HG03520 (cell line): ENCODE results near the gene DPP6.

Experiments used
- ATAC-seq: cut with Tn5 transposase; IDR thresholded peaks from one replicate; pipeline ENCODE4 v1.9.1; 2021; ENCODE audit warnings: mild to moderate bottlenecking, moderate library complexity; ENCODE audit not compliant: unreplicated experiment

Gene DPP6

DNA sequence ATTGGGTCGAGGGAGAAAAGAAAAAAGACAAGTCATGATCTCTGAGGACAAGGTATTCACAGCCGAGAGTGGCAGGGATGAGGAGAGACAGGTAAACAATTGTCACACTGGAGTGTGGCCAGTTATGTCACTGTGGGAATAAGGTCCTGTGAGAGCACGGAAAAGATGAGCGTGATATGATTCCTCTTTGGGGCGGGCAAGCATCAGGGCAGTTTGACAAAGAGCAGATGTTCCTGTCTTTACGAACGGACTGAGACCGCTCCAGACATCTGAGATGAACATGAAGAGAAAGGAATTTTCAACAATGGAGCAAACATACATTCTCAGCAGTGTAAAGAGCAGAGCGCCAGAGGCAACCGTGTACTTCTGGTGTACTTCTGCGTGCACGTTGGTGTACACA, 278.1 kb downstream of the DPP6 start:
- ATAC-seq, result no peak

DNA sequence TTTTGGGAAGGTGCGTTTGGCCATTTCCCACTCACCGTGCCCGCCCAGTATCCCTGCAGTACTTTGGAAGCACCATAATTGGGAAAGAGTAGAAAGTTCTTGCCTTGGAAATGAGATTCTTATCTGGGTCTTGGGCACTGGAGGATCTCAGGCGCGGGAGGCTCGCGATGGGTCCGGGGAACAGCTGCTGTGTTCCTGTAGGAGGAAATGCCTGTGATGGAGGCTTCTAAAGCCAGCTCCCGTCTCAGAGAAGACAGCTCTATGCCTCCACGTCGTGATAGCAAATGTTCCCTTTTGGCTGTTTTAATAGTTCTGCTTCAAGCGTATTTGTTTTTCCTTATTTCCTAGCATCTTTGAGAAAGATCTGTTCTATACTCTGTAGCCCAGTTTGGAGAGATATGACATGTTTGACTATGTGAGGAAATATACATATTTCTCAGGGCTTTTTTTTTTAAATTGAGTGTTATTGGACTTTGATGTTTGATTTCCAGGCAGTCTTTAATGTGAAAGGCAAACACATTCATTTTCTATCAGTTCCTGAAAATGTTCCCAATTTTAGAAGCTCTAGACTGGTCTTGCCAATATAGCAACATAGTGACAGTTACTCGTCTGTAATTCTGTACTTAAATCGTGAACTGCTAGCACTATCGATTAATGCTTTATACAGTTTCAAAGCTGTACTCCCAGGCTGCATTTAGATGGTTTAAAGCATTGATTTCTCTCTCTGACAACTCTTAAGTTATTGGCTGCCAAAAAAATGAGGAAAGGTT, 280.8 kb downstream of the DPP6 start:
- ATAC-seq, result no peak

DNA sequence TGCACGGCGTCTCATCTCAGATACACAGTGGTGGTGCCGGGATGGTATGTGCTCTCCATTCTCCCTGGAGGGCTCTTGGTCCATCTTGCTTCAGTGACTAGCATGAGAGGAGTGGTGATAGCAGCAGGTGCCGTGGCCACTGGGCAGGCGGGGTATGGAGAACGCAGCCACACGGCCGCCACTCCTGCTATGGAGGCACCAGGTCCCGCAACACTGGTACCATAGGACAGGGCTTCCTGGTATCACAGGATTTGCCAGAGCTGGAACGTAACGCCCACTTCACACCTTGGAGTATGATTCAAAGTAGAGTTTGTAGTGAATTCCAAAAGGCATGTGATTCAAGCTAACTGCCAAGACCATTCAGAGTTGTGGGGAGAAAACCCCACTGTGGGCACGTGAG, 284.1 kb downstream of the DPP6 start:
- no peak for ATAC-seq

DNA sequence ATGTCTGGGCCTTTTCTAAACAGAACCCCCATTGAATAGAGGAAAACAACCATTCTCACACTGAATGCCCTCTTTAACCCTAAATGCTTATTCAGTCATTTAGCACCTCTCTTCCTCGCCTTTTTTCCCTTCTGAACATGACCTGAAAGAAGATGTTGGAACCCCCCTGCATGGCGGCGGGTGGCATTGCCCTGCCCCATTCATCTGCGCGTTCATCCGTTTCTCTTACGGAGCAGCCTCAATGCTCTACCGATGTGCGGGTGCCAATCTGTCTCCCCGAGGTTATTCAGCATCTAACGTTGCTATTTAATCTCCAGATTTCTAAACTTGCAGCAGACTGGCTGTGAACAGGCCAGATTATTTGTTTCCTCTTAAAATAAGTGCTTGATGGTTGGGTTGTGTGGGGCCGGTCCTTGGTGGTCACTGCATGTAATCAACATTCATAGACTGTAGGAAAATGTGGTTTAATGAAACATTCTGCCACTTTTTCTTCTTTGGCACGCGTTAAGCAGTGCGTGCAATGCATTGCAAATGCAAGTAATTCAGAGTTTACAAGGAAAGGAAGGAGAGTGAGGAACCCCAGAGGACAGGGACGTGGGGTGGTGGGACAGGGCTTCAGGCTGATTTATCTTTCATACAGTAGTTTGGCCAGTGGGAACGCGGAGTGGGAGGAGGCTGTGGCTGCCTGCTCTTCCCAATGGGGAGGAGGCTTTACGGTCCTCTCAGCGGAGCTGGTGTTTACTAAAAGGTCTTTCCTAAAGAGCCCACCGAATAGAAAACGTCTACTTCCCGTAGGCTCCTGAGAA, 286.7 kb downstream of the DPP6 start:
- no peak for ATAC-seq

DNA sequence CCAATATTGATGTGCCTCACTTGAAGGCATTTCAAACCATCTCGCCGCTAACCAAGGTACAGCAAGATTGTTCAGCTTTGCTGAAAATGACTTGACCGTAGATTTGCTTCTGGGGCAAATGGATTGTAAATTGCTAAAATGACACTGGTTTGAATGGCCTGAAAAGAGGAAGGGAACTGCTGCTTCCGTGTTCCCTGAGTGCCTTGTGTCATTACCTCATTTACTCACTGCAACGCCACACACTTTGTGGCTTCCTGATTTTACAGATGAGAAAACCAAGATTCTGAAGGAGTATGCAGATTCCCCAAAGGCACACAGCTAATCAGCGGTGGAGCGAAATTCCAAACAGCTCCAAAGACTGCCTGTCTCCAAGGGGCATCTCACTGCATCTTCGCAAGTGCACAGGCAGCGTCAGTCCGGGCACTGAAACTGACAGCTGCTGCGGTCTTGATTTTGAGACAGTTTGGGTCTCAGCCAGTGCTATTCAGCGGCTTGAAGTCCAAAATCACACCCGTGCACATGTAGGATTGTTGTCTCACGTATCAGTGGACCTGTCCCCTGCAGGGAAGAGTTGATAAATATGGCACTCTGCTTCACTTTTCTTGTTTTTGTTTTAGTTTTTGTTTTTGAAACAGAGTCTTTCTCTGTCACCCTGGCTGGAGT, 290.9 kb downstream of the DPP6 start:
- no peak for ATAC-seq

DNA sequence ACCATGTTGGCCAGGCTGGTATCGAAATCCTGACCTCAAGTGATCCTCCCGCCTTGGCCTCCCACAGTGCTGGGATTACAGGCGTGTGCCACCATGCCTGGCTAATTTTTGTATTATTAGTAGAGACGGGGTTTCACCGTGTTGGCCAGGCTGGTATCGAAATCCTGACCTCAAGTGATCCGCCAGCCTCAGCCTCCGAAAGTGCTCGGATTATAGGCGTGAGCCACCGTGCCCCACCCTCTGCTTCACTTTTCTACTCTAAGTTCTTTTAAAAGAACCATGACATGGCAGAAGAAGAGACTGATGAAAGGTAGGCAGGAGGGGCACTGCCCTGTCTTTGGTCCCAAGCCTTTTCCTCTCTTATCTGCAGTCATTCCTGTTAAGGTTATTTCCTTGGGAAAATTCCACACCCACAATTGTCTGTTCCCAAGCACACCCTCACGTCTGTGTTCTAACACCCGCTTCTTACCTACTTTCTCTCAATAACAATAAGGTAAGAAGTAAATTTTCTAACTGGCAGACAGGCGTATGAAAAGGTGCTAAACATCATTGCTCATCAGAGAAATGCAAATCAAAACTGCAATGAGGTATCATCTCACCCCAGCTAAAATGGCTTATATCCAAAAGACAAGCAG, 291.7 kb downstream of the DPP6 start:
- no peak for ATAC-seq

DNA sequence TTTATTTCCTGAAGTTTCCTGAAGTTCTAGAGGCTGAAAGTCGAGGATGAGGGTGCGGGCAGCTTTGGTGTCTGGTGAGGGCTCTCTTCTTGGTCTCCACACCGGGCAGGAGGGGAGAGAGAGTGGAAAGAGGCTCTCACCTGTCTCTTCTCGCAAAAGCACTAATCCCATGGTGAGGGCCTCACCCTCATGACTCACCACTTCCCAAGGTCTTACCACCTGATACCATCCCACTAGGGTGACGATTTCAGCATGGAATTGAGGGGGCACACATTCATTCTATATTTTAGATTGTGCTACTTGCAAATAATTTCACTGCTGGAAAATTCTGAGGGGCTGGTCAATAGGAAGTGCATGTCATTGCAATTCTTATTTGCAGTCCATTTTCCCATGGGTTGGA, 292.9 kb downstream of the DPP6 start:
- ATAC-seq, result no peak

DNA sequence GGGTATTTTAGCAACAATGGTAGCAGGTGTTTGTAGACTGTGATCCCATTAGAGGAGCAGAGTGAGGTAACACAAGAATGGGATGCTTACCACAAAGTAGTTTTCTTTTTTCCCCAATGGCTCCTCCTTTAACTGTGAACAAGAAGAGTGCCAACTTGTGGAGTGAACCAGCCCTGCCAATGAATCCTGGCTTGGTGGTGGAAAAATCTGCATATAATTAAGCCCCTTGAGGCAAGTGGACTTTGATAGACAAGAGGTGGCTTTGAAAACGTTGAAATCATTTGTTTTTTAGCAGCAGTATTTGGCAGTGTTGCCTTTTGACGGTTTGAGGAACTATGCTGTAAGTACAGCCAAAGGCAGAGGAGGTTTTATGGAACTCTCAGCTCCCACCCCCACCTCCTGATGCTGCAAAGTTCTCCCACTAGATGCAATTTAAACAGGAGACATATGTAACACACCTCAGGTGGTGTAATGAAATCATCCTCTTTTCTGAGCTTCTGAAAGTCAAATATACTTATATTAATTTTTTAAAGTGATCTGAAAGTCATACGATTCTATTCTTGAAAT, 295.6 kb downstream of the DPP6 start:
- ATAC-seq, result no peak

DNA sequence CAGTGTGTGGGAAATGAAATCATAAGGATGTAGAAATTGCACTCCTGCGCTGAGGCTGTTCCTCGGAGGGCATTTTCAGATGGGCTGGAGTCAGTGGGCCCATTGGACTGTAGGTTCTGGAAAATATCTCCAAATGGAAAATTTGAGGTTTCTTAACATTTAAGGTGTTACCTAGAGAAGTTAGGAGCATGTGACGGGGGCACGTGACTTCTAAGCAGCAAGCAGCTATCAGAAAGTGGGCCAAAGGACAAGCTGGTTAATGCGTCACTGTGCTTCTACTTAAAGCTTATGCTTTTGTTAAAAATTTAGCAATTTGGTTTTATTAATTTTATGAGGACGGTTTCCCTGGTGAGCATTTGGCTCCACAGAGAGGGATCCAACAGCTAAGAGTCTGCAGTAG, 298.7 kb downstream of the DPP6 start:
- ATAC-seq, result no peak

DNA sequence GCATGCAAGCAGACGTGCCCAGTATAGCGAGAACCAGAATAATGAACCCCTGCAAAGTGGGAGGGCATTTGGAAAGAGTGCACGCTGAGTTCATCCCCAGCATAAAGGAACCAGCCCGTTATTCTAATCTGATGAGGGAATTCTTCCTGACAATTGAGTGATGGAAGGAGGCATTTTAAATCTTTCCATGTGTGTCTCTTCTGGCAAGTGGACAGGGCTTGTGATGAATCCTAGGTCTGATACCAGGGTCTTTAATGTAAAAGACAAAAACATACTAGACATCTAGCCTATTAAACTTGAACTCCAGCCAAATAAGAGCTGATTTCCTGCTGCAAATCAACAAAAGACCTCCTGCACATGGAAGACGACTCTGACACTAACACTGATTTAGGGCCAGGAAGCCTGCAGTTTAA, 301.2 kb downstream of the DPP6 start:
- no peak for ATAC-seq

DNA sequence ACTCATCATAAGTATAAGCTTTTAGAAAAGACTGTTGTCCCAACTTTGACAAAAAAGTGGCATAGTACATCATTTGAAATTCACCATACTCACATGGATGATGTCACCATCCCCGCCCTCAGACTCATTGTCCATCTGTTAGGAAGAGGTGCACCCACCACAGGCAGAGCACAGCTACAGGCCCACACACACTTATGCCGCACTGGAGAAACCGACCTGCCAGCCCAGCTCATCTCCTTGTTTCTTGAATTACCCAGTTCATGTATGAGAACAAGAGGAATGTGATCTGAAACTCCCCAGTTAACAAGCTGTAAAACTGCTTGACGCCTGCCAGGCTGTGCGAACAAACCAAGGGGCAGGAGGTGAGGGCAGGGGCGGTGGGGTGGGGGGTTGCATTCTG, 312.0 kb downstream of the DPP6 start:
- no peak for ATAC-seq

DNA sequence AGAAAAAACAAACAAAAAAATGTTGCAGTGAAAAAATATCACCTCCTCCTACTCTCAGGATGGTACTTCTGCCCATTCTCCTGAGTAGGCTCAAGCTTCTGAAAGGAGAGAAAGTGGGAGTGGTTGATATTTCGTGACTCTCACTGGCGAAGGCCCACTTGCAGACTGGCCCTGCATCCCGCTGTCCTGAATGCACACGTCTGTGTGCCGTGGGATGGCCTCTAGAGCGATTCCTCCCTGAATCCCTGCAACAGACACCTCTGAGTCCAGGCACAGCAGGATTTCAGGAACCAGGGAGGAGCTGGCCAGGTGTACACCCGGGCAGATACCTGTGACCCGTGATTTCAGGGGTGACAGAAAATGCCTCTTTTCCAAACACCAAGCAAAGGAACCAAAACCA, 319.2 kb downstream of the DPP6 start:
- no peak for ATAC-seq

DNA sequence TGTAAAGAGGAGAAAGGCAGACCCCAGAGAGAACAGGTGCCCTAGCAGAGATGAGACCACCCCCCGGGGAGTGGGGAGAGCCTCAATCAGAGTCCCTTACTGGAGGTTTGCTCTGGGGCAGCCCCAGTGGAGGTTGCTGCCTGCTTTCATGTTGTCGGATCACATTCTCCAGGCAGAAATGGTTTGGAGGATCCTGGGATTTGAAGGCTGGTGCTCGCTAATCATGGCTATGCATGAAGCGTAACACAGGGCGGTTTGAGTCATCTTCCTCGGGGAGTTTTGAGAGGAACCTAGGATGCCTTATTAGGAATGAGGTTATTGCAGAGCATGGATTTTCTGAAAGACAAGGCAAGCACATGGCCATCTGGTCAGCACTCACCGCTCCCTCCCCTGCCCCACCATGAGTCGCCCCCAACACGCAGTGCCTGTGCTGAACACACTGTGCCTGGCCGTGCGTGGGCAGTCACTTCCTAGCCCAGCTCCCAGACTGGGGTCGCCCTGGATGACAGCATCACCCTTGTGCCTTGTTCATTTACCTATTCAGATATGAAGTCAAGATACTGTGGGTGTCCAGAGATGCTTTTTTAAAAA, 319.9 kb downstream of the DPP6 start:
- ATAC-seq, result no peak

DNA sequence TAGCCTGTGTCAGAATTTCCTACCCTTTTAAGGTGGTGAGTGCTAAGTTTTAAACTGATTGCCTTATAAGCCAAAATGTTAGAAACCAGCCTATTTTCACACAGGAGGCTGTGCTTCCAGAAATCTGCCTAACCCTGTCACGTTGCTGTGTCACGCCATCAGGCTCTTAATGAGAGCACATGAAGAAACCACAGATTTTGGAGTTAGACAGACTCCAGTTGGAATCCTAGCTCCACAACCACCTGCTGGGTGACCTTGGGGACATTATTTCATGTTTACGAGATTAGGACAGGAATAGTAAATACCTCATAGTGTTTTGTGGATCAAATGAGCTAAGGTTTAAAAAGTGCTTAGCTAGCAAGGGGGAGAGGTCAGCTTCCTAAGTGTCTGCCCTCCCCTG, 321.8 kb downstream of the DPP6 start:
- no peak for ATAC-seq

DNA sequence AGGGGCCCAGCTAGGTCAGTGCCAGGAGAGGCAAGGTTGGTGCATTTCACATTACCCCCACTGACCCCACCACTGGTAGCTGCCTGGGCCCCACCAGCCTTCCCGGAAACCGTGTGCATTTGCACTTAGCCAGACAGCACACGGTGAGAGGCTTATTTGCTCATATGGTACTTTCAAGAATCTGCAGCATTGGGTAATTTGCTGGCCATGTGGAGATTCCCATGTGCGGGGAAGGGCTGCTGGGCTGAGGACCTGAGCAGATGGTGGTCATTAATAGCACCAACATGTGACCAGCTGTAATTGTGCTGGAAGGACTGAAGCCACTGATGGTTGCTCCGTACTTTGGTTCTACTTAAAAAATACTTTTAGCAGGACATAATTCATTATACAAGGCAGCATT, 323.8 kb downstream of the DPP6 start:
- ATAC-seq, result no peak

DNA sequence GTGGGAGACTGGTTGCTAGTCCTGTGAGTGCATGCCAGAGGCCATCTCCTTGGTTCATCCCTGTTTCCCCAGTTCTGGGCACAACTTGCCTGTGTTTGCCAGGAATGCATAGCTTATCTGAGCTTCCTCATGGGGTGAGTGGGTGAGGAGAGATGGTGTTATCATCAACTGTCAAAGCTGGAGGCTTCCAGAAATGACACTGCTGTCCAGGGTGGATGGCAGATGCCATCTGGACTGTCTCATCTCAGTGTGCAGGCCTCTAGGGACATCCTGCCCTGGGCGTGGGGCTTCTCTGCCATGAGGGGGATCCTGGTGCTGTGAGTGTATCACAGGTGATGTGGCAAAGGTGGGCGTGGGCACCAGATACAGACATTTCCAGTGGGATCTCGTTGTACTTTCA, 328.6 kb downstream of the DPP6 start:
- no peak for ATAC-seq

DNA sequence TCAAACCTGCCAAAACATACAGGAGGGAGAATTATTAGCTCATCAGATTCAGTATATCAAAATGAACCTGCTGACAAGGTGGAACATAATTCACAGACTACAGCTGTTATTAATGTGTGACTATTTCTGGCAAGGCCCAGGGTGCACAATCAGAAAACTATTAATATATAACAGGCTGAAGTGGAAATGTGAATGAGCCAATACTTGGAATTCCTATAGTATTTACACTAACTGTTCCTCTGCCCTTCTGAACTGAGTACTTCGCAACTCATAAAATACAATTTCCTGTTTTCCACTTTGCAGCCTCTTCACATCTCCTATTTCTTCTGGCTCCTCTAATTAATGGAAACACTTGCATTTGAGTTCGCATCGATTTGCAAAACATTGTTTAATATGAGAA, 330.8 kb downstream of the DPP6 start:
- no peak for ATAC-seq

DNA sequence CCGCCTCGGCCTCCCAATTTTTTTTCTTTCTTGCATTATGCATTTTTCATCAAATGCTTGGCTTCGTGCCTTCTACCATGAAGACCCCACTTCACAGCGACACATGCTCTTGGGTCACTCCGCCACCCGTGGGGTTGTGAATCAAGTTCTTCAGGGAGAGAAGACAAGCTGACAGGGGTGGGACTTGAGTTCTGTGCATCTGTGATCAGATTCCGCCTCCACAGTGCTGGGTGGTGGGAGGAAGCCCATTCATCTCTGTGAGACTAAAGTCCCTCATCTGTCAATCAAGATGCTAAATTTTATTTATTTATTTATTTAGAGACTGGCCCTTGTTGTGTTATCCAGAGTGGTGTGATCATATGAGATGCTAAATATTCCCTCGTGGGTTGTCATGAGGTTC, 333.0 kb downstream of the DPP6 start:
- no peak for ATAC-seq

DNA sequence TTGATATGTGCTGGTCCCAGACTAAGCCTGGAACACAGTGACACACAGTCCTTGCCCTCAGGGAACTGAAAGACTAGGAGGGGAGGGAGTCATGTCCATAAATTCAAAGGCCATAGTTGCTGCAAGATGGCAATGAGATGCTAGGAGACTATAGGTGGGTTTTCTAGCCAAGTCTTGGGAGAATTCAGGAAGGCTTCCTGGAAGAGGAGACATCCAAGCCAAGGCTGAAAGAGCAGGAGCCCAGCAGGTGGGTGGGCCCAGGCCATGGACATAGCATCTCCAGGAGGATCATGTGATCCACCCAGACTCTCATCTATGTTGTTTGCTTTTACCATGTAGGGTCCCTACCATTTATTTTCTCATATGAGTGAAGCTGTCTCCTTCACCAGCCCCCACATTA, 335.1 kb downstream of the DPP6 start:
- no peak for ATAC-seq

DNA sequence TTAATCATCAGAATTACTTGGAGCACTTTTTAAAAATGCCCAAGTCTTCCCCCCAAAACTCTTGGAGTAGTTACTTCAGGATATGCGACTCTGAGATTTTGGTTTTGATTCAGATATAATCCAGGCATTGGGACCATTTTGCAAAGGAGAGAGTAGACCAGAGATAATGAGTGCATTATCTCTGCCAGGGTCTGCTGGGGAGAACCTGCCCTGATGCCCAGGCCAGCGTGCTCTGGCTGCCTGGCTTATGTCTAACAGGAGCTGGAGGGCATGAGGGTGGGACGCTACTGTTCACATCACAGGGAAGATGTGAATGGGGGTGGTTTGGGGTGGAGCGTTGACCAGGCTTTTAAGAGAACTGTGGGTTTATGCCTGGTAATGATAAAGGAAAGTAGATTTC, 336.2 kb downstream of the DPP6 start:
- ATAC-seq, result no peak

DNA sequence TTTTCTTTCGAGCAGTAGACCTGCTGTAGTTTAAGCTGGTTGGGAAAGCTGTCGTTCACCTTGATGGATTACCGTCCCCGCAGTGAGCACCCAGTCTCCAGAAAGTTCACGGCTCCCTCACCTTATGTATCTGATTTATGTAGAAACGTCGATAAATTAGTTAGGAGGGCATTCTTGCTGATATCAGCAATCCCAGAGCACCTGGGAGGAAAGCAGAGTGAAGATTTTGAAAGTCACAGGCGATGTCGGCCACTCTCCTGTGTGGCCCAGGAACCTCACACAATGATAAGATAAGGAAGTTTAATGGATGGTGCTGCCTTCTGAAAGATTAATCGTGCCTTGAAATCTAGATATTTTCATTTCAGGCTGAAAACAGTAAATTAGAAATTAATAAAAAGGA, 336.8 kb downstream of the DPP6 start:
- no peak for ATAC-seq
